Mucosa of rectum (tissue), 2 donors: Measurements from ENCODE around the gene TC2N.

Experiments used
- H3K27ac ChIP-seq, 2 donors: one replicate each; pipeline ENCODE4 v1.7.0; 2013; ENCODE audit warnings: inconsistent platforms in 2 of 2, low read depth in 2 of 2, low read length in 2 of 2
- H3K27me3 ChIP-seq, 2 donors: one replicate each; pipeline ENCODE4 v1.7.0; 2013; ENCODE audit warnings: low read length in 2 of 2; ENCODE audit not compliant: control insufficient read depth in 2 of 2, insufficient read depth in 2 of 2
- H3K36me3 ChIP-seq, 2 donors: one replicate each; pipeline ENCODE4 v1.7.0; 2013; ENCODE audit warnings: low read length in 2 of 2; ENCODE audit not compliant: control insufficient read depth in 2 of 2, insufficient read depth in 2 of 2
- H3K4me1 ChIP-seq, 2 donors: one replicate each; pipeline ENCODE4 v1.7.0; 2013; ENCODE audit warnings: low read length in 2 of 2, mild to moderate bottlenecking in 1 of 2; ENCODE audit not compliant: control insufficient read depth in 2 of 2, insufficient read depth in 2 of 2
- H3K4me3 ChIP-seq, 2 donors: one replicate each; pipeline ENCODE4 v1.7.0; 2013; ENCODE audit warnings: low read length in 2 of 2
- H3K9ac ChIP-seq, 2 donors: one replicate each; pipeline ENCODE4 v1.7.0; 2013; ENCODE audit warnings: low read length in 2 of 2, low read depth in 1 of 2, mild to moderate bottlenecking in 1 of 2
- H3K9me3 ChIP-seq, 2 donors: one replicate each; pipeline ENCODE4 v1.7.0; 2013; ENCODE audit warnings: low read length in 2 of 2; ENCODE audit not compliant: control insufficient read depth in 2 of 2
- donor health status: healthy.
- donor health status: Normal muscosa, but diverticular disease.

Gene TC2N

GRCh38 chr14:91891101-91891500 is 23.8 kb upstream of the TC2N start:
- Histone ChIP-seq H3K27ac (no peak overlapping the region), H3K9ac (no peak overlapping the region), H3K36me3 (no peaks in the 10 kb centered on the region), H3K4me3 (no peak overlapping the region), H3K4me1 (peaks cover 0 to 5% of the 10 kb centered on the region in 2 donors), H3K9me3 (no peaks in the 10 kb centered on the region), H3K27me3 (no peaks in the 10 kb centered on the region)

- Histone ChIP-seq H3K27me3 (no peaks in the 10 kb centered on the region), H3K27ac (no peak overlapping the region), H3K9ac (no peak overlapping the region), H3K4me3 (no peak overlapping the region), H3K9me3 (no peaks in the 10 kb centered on the region), H3K36me3 (no peaks in the 10 kb centered on the region), H3K4me1 (peaks cover 0 to 5% of the 10 kb centered on the region in 2 donors)
Observed at GRCh38 chr14:91890291-91890749, 23.0 kb upstream of the TC2N start.

- Histone ChIP-seq H3K9me3 (no peaks in the 10 kb centered on the region), H3K9ac (no peak overlapping the region), H3K27ac (peak overlapping the region in 1 of 2 donors; percentile 13), H3K4me1 (peaks cover 0 to 5% of the 10 kb centered on the region in 2 donors), H3K4me3 (no peak overlapping the region), H3K27me3 (no peaks in the 10 kb centered on the region), H3K36me3 (no peaks in the 10 kb centered on the region)
Observed at GRCh38 chr14:91889477-91890211, 22.3 kb upstream of the TC2N start.

- Histone ChIP-seq H3K9me3 (no peaks in the 10 kb centered on the region), H3K27me3 (no peaks in the 10 kb centered on the region), H3K36me3 (no peaks in the 10 kb centered on the region), H3K9ac (no peak overlapping the region), H3K4me1 (peaks cover 0 to 5% of the 10 kb centered on the region in 2 donors), H3K4me3 (no peak overlapping the region), H3K27ac (no peak overlapping the region)
Observed at GRCh38 chr14:91888641-91889476, 21.5 kb upstream of the TC2N start.

GRCh38 chr14:91886961-91887360 is 19.6 kb upstream of the TC2N start:
- Histone ChIP-seq H3K27me3 (no peaks in the 10 kb centered on the region), H3K4me3 (no peak overlapping the region), H3K9ac (no peak overlapping the region), H3K9me3 (no peaks in the 10 kb centered on the region), H3K4me1 (peaks cover 0 to 5% of the 10 kb centered on the region in 2 donors), H3K36me3 (no peaks in the 10 kb centered on the region), H3K27ac (no peak overlapping the region)

- no peaks in the 10 kb centered on the region for H3K36me3 ChIP-seq
- H3K27me3 ChIP-seq = no peaks in the 10 kb centered on the region
- H3K9me3 ChIP-seq = no peaks in the 10 kb centered on the region
- no peak overlapping the region for H3K9ac ChIP-seq
- peaks cover 0 to 5% of the 10 kb centered on the region in 2 donors for H3K4me1 ChIP-seq
- H3K4me3 ChIP-seq = no peak overlapping the region
- H3K27ac ChIP-seq = no peak overlapping the region
Observed at GRCh38 chr14:91885839-91886238, 18.5 kb upstream of the TC2N start.

GRCh38 chr14:91885113-91885712 is 17.9 kb upstream of the TC2N start:
- Histone ChIP-seq H3K4me1 (peaks cover 0 to 5% of the 10 kb centered on the region in 2 donors), H3K9ac (no peak overlapping the region), H3K9me3 (no peaks in the 10 kb centered on the region), H3K27ac (no peak overlapping the region), H3K4me3 (no peak overlapping the region), H3K36me3 (no peaks in the 10 kb centered on the region), H3K27me3 (no peaks in the 10 kb centered on the region)

- no peak overlapping the region for H3K9ac ChIP-seq
- H3K9me3 ChIP-seq = no peaks in the 10 kb centered on the region
- H3K27me3 ChIP-seq = no peaks in the 10 kb centered on the region
- peaks cover 0 to 3% of the 10 kb centered on the region in 2 donors for H3K4me1 ChIP-seq
- no peak overlapping the region for H3K27ac ChIP-seq
- no peaks in the 10 kb centered on the region for H3K36me3 ChIP-seq
- H3K4me3 ChIP-seq = no peak overlapping the region
Observed at GRCh38 chr14:91884664-91885063, 17.3 kb upstream of the TC2N start.

GRCh38 chr14:91883753-91884152 is 16.4 kb upstream of the TC2N start:
- H3K36me3 ChIP-seq = no peaks in the 10 kb centered on the region
- H3K4me3 ChIP-seq = no peak overlapping the region
- H3K9ac ChIP-seq = no peak overlapping the region
- H3K27ac ChIP-seq = no peak overlapping the region
- H3K27me3 ChIP-seq = no peaks in the 10 kb centered on the region
- no peaks in the 10 kb centered on the region for H3K9me3 ChIP-seq
- no peaks in the 10 kb centered on the region for H3K4me1 ChIP-seq

- H3K4me3 ChIP-seq = no peak overlapping the region
- H3K27ac ChIP-seq = no peak overlapping the region
- no peaks in the 10 kb centered on the region for H3K27me3 ChIP-seq
- H3K9me3 ChIP-seq = no peaks in the 10 kb centered on the region
- H3K9ac ChIP-seq = no peak overlapping the region
- H3K4me1 ChIP-seq = no peaks in the 10 kb centered on the region
- no peaks in the 10 kb centered on the region for H3K36me3 ChIP-seq
Observed at GRCh38 chr14:91882776-91883175, 15.4 kb upstream of the TC2N start.
